SK-N-SH treated with all-trans-retinoic acid at 6 μM for 48 hours (cell line): ENCODE measurements around the gene SP140.

Source experiments
- ATAC-seq: fragments of 200-7000 bp; cut with Tn5 transposase; 3 replicates; pipeline ENCODE4 v1.9.1; 2020; ENCODE audit warnings: mild to moderate bottlenecking, moderate library complexity
- ARNTL ChIP-seq: fragments of 450-650 bp; formaldehyde crosslinking; IDR thresholded peaks from 2 replicates; pipeline ENCODE4 v1.5.0; 2020; ENCODE audit warnings: low read depth, mild to moderate bottlenecking, moderate library complexity, borderline replicate concordance
- CREB5 ChIP-seq: fragments of 250-450 bp; sonication (Bioruptor Pico); IDR thresholded peaks from 2 replicates; pipeline ENCODE4 v1.5.1; 2020; ENCODE audit warnings: low read depth, mild to moderate bottlenecking, moderate library complexity
- CSDC2 ChIP-seq: fragments of 250-450 bp; sonication (Bioruptor Pico); IDR thresholded peaks from 2 replicates; pipeline ENCODE4 v1.5.0; 2020; ENCODE audit warnings: mild to moderate bottlenecking, moderate library complexity
- CSRNP3 ChIP-seq: fragments of 250-450 bp; sonication (Bioruptor Pico); IDR thresholded peaks from 2 replicates; pipeline ENCODE4 v1.5.1; 2021; ENCODE audit warnings: mild to moderate bottlenecking, moderate library complexity
- ESRRG ChIP-seq: fragments of 250-450 bp; sonication (Bioruptor Pico); IDR thresholded peaks from 2 replicates; pipeline ENCODE4 v1.6.1; 2021; ENCODE audit warnings: mild to moderate bottlenecking
- GLIS3 ChIP-seq: fragments of 250-450 bp; sonication (Bioruptor Pico); IDR thresholded peaks from 2 replicates; pipeline ENCODE4 v1.5.0; 2020; ENCODE audit warnings: mild to moderate bottlenecking, moderate library complexity
- ISL1 ChIP-seq: fragments of 250-450 bp; sonication (Bioruptor Pico); IDR thresholded peaks from 2 replicates; pipeline ENCODE4 v2.1.2; 2022; ENCODE audit warnings: mild to moderate bottlenecking, moderate library complexity
- OSR1 ChIP-seq: fragments of 250-450 bp; sonication (Bioruptor Pico); IDR thresholded peaks from 2 replicates; pipeline ENCODE4 v1.8.0; 2022; ENCODE audit warnings: moderate library complexity, mild to moderate bottlenecking, inconsistent platforms
- PATZ1 ChIP-seq: fragments of 250-450 bp; sonication (Bioruptor Pico); IDR thresholded peaks from 2 replicates; pipeline ENCODE4 v1.8.0; 2020; ENCODE audit warnings: mild to moderate bottlenecking, moderate library complexity, borderline replicate concordance
- PPARA ChIP-seq: fragments of 250-450 bp; sonication (Bioruptor Pico); IDR thresholded peaks from 2 replicates; pipeline ENCODE4 v1.5.0; 2020; ENCODE audit warnings: mild to moderate bottlenecking, borderline replicate concordance
- TOX ChIP-seq: fragments of 250-450 bp; sonication (Bioruptor Pico); IDR thresholded peaks from 2 replicates; pipeline ENCODE4 v1.8.0; 2021; ENCODE audit warnings: mild to moderate bottlenecking, moderate library complexity, borderline replicate concordance
- TSHZ2 ChIP-seq: fragments of 250-450 bp; sonication (Bioruptor Pico); IDR thresholded peaks from 2 replicates; pipeline ENCODE4 v1.5.0; 2020; ENCODE audit warnings: mild to moderate bottlenecking, moderate library complexity
- ZC3H10 ChIP-seq: fragments of 250-450 bp; sonication (Bioruptor Pico); IDR thresholded peaks from 2 replicates; pipeline ENCODE4 v1.5.1; 2021; ENCODE audit warnings: mild to moderate bottlenecking, moderate library complexity
- ZFP30 ChIP-seq: fragments of 450-650 bp; formaldehyde crosslinking; IDR thresholded peaks from 2 replicates; pipeline ENCODE4 v1.5.0; 2022; ENCODE audit warnings: mild to moderate bottlenecking, moderate library complexity
- ZNF565 ChIP-seq: fragments of 450-650 bp; formaldehyde crosslinking; conservative IDR thresholded peaks from 2 replicates; pipeline ENCODE4 v1.5.0; 2020; ENCODE audit warnings: low read depth, mild to moderate bottlenecking, moderate library complexity
- ZNF70 ChIP-seq: fragments of 450-650 bp; formaldehyde crosslinking; IDR thresholded peaks from 2 replicates; pipeline ENCODE4 v1.5.0; 2020; ENCODE audit warnings: mild to moderate bottlenecking, moderate library complexity
- TF ChIP-seq, protein P1 (sequence below): fragments of 250-450 bp; sonication (Bioruptor Pico); IDR thresholded peaks from 2 replicates; pipeline ENCODE4 v1.8.0; 2021; ENCODE audit warnings: low read depth, mild to moderate bottlenecking, moderate library complexity, borderline replicate concordance

Gene SP140

GRCh38 chr2:230267556-230267955 is 42.0 kb downstream of the SP140 start:
- no peak for ATAC-seq
- TF ChIP-seq CREB5 (CRISPR knock-in tag), result no peak
- TF ChIP-seq, protein P1, sequence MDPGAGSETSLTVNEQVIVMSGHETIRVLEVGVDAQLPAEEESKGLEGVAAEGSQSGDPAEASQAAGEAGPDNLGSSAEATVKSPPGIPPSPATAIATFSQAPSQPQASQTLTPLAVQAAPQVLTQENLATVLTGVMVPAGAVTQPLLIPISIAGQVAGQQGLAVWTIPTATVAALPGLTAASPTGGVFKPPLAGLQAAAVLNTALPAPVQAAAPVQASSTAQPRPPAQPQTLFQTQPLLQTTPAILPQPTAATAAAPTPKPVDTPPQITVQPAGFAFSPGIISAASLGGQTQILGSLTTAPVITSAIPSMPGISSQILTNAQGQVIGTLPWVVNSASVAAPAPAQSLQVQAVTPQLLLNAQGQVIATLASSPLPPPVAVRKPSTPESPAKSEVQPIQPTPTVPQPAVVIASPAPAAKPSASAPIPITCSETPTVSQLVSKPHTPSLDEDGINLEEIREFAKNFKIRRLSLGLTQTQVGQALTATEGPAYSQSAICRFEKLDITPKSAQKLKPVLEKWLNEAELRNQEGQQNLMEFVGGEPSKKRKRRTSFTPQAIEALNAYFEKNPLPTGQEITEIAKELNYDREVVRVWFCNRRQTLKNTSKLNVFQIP (CRISPR knock-in tag), result no peak
- TF ChIP-seq PATZ1, result no peak
- no peak for TF ChIP-seq ZNF70 (CRISPR knock-in tag)
- no peak for TF ChIP-seq ESRRG (CRISPR knock-in tag)
- TF ChIP-seq PPARA (CRISPR knock-in tag), result no peak
- TF ChIP-seq OSR1 (CRISPR knock-in tag), result no peak
- no peak for TF ChIP-seq TOX (CRISPR knock-in tag)
- no peak for TF ChIP-seq ZNF565 (CRISPR knock-in tag)
- no peak for TF ChIP-seq ISL1 (CRISPR knock-in tag)
- no peak for TF ChIP-seq CSDC2 (CRISPR knock-in tag)
- TF ChIP-seq ZFP30 (CRISPR knock-in tag), result no peak
- no peak for TF ChIP-seq ARNTL (CRISPR knock-in tag)
- TF ChIP-seq GLIS3 (CRISPR knock-in tag), result no peak
- TF ChIP-seq TSHZ2 (CRISPR knock-in tag), result no peak
- no peak for TF ChIP-seq CSRNP3 (CRISPR knock-in tag)

DNA sequence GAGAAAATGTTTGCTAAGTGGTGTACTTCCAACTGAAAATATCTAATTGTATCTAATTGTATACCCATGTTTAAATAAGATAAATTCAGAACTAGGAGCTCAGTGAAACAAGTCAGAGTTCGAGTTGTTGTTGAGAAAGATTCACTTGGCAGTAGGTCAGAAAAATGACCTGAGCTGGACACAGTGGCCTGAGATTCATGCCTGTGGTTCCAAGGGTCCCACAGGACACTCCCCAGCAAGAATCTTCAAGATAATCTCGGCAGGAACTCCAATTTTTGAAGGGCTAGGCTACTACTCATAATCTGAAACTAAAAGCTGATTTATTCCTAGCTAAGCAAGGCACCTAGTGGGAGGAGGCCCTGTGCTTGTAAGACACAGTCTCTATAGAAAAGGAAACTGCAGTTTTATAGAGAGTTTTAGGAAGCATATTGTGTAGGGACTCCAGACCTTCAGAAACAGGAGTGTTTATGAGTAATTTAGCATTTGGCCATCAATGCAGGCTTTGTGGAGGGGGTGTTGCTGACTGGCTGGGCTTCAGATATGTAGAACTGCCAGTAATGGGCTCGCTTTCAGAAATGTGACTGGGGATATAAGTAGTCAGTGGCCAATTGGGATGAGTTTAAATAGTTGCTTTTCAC is 43.2 kb downstream of the SP140 start:
- no peak for TF ChIP-seq ZC3H10 (CRISPR knock-in tag)
- no peak for TF ChIP-seq CREB5 (CRISPR knock-in tag)
- TF ChIP-seq CSRNP3 (CRISPR knock-in tag), result no peak
- TF ChIP-seq ISL1 (CRISPR knock-in tag), result no peak
- TF ChIP-seq, all 23 proteins: peak for 0
- ATAC-seq, result no peak
